MM.1S (cell line): ENCODE results near the gene NSD1.

Source experiments
- DNase-seq: peaks from one replicate; pipeline ENCODE4 v3.0.0-alpha.2; 2015
- H2AFZ ChIP-seq: fragments of 300-600 bp; sonication (generic); 2 replicates; pipeline ENCODE4 v1.6.0; 2016; ENCODE audit warnings: antibody characterized with exemption, low read length
- H3F3A ChIP-seq: fragments of 300-600 bp; sonication (generic); 2 replicates; pipeline ENCODE4 v1.6.1; 2016; ENCODE audit warnings: mild to moderate bottlenecking, antibody characterized with exemption, low read length, moderate library complexity, mixed read lengths; ENCODE audit not compliant: insufficient read depth
- H3K27ac ChIP-seq: fragments of 300-600 bp; sonication (generic); 2 replicates; pipeline ENCODE4 v1.5.1; 2016; ENCODE audit warnings: mild to moderate bottlenecking, low read length
- H3K27me3 ChIP-seq: fragments of 300-600 bp; sonication (generic); replicated peaks from 2 replicates; pipeline ENCODE4 v1.6.0; 2016; ENCODE audit warnings: low read length; ENCODE audit not compliant: insufficient read depth
- H3K36me3 ChIP-seq: fragments of 300-600 bp; sonication (generic); replicated peaks from 2 replicates; pipeline ENCODE4 v1.6.1; 2016; ENCODE audit warnings: mild to moderate bottlenecking, low read length, mixed read lengths; ENCODE audit not compliant: insufficient read depth
- H3K4me1 ChIP-seq: fragments of 300-600 bp; sonication (generic); 2 replicates; pipeline ENCODE4 v1.6.1; 2016; ENCODE audit warnings: low read length, mixed read lengths
- H3K4me2 ChIP-seq: fragments of 300-600 bp; sonication (generic); 2 replicates; pipeline ENCODE4 v1.6.0; 2016; ENCODE audit warnings: low read depth, low read length
- H3K4me3 ChIP-seq: fragments of 300-600 bp; sonication (generic); 2 replicates; pipeline ENCODE4 v1.5.1; 2016; ENCODE audit warnings: low read length, mixed read lengths
- H3K79me2 ChIP-seq: fragments of 300-600 bp; sonication (generic); 2 replicates; pipeline ENCODE4 v1.6.1; 2016; ENCODE audit warnings: mixed run types, low read length, mixed read lengths
- H3K9ac ChIP-seq: fragments of 300-600 bp; sonication (generic); 2 replicates; pipeline ENCODE4 v1.6.1; 2016; ENCODE audit warnings: low read length, mixed read lengths
- H3K9me2 ChIP-seq: fragments of 300-600 bp; sonication (generic); replicated peaks from 2 replicates; pipeline ENCODE4 v1.6.1; 2016; ENCODE audit warnings: mild to moderate bottlenecking, low read length, mixed read lengths; ENCODE audit not compliant: insufficient read depth
- H3K9me3 ChIP-seq: fragments of 300-600 bp; sonication (generic); replicated peaks from 2 replicates; pipeline ENCODE4 v1.6.1; 2016; ENCODE audit warnings: mild to moderate bottlenecking, low read length, mixed read lengths; ENCODE audit not compliant: insufficient read depth
- H4K20me1 ChIP-seq: fragments of 300-600 bp; sonication (generic); 2 replicates; pipeline ENCODE4 v1.6.1; 2016; ENCODE audit warnings: mild to moderate bottlenecking, low read length, moderate library complexity, mixed read lengths; ENCODE audit not compliant: insufficient read depth
- CTCF ChIP-seq: fragments of 300-600 bp; sonication (generic); IDR thresholded peaks from 2 replicates; pipeline ENCODE4 v1.5.1; 2016; ENCODE audit warnings: antibody characterized with exemption, low read length, mixed read lengths
- EZH2 ChIP-seq: fragments of 300-600 bp; sonication (generic); optimal IDR thresholded peaks from 2 replicates; pipeline ENCODE3; 2017; ENCODE audit warnings: low read depth, mild to moderate bottlenecking, antibody characterized with exemption, low read length, mixed read lengths
- EZH2phosphoT487 ChIP-seq: fragments of 300-600 bp; sonication (generic); IDR thresholded peaks from 2 replicates; pipeline ENCODE4 v1.6.1; 2018; ENCODE audit warnings: antibody characterized with exemption, low read length

The NSD1 gene

GRCh38 chr5:177320879-177321278, 187.3 kb downstream of the NSD1 start:
- no peak for DNase-seq
- Histone ChIP-seq H3K4me3 (no peak overlapping the region), H3K4me2 (no peak overlapping the region), H3K36me3 (no peaks in the 10 kb centered on the region), H3K9me2 (no peaks in the 10 kb centered on the region), H3K9ac (no peak overlapping the region), H2AFZ (no peak overlapping the region), H3K79me2 (no peaks in the 10 kb centered on the region), H3K9me3 (no peaks in the 10 kb centered on the region), H3K4me1 (no peaks in the 10 kb centered on the region), H3F3A (0 out of 2 replicates have a peak, but pooled peaks cover 4% of the 10 kb centered on the region), H3K27ac (no peak overlapping the region), H3K27me3 (no peaks in the 10 kb centered on the region), H4K20me1 (no peaks in the 10 kb centered on the region)
- TF ChIP-seq CTCF (no peak), EZH2phosphoT487 (no peak)

- Histone ChIP-seq H2AFZ (no peak overlapping the region), H3K36me3 (no peaks in the 10 kb centered on the region)
These were observed 192.4 kb downstream of the NSD1 start for GRCh38 chr5:177325868-177326381.

GRCh38 chr5:177327539-177328522, 194.3 kb downstream of the NSD1 start:
- Histone ChIP-seq H3K4me3 (no peak overlapping the region), H2AFZ (no peak overlapping the region), H3K4me2 (no peak overlapping the region), H3K27me3 (no peaks in the 10 kb centered on the region), H3K9me2 (no peaks in the 10 kb centered on the region), H4K20me1 (no peaks in the 10 kb centered on the region), H3K79me2 (no peaks in the 10 kb centered on the region), H3K9me3 (no peaks in the 10 kb centered on the region), H3K4me1 (no peaks in the 10 kb centered on the region), H3F3A (no peaks in the 10 kb centered on the region), H3K27ac (no peak overlapping the region), H3K36me3 (no peaks in the 10 kb centered on the region), H3K9ac (no peak overlapping the region)
- TF ChIP-seq EZH2 (no peak), EZH2phosphoT487 (no peak), CTCF (no peak)
- no peak for DNase-seq

More at GRCh38 chr5:177325868-177326381, 192.4 kb downstream of the NSD1 start:
- H3K9me2 ChIP-seq = no peaks in the 10 kb centered on the region
- H3K9ac ChIP-seq = no peak overlapping the region
- H3K9me3 ChIP-seq = no peaks in the 10 kb centered on the region
- H3F3A ChIP-seq = no peaks in the 10 kb centered on the region
- no peak overlapping the region for H3K27ac ChIP-seq
- H3K4me1 ChIP-seq = no peaks in the 10 kb centered on the region
- H3K27me3 ChIP-seq = no peaks in the 10 kb centered on the region
- no peaks in the 10 kb centered on the region for H3K79me2 ChIP-seq
- no peak for DNase-seq
- no peak overlapping the region for H3K4me2 ChIP-seq
- H4K20me1 ChIP-seq = no peaks in the 10 kb centered on the region
- no peak overlapping the region for H3K4me3 ChIP-seq
- no peak for TF ChIP-seq EZH2phosphoT487
- TF ChIP-seq EZH2 = no peak
- no peak for TF ChIP-seq CTCF
